Measurements from ENCODE around the gene RALGDS.

RALGDS gene

GRCh38 chr9:133120501-133121197 lies 391 bp downstream of the RALGDS start (continued):
- no peak for TF ChIP-seq ZNF639 (tag by site-specific recombination; IDR thresholded peaks at IDR 0.05)
- no peak for TF ChIP-seq ZNF175 (tag by site-specific recombination; IDR thresholded peaks at IDR 0.05)
- TF ChIP-seq ZNF121 (tag by site-specific recombination; IDR thresholded peaks at IDR 0.05), result no peak
- TF ChIP-seq BCL6B (tag by site-specific recombination; IDR thresholded peaks at IDR 0.05), result no peak
- no peak for TF ChIP-seq ZNF768 (tag by site-specific recombination; IDR thresholded peaks at IDR 0.05)
- TF ChIP-seq ZNF155 (tag by site-specific recombination; IDR thresholded peaks at IDR 0.05), result no peak
- TF ChIP-seq ZNF2 (tag by site-specific recombination; IDR thresholded peaks at IDR 0.05), result no peak
- no peak for TF ChIP-seq ZNF585B (tag by site-specific recombination; IDR thresholded peaks at IDR 0.05)
- peak; percentile 15; the same call in 1 of the 2 replicates for TF ChIP-seq KLF10 (tag by site-specific recombination; IDR thresholded peaks at IDR 0.05)
- TF ChIP-seq HIC1 (tag by site-specific recombination; IDR thresholded peaks at IDR 0.05), result no peak
- no peak for TF ChIP-seq CTCF (tag by site-specific recombination; IDR thresholded peaks at IDR 0.05)
- no peak for TF ChIP-seq ZNF560 (tag by site-specific recombination; IDR thresholded peaks at IDR 0.05; ENCODE audit: borderline replicate concordance)
- TF ChIP-seq IKZF3 (tag by site-specific recombination; IDR thresholded peaks at IDR 0.05), result no peak
- no peak for TF ChIP-seq ZNF433 (tag by site-specific recombination; IDR thresholded peaks at IDR 0.05; ENCODE audit: low read depth)
- TF ChIP-seq ZBTB11 (tag by site-specific recombination; conservative IDR thresholded peaks at IDR 0.05; ENCODE audit: low read depth), result no peak
- no peak for TF ChIP-seq ZNF621 (tag by site-specific recombination; IDR thresholded peaks at IDR 0.05)
- TF ChIP-seq ZNF623 (tag by site-specific recombination; IDR thresholded peaks at IDR 0.05), result no peak
- no peak for TF ChIP-seq ZNF23 (tag by site-specific recombination; IDR thresholded peaks at IDR 0.05; ENCODE audit: borderline replicate concordance)
- no peak for TF ChIP-seq ZNF701 (tag by site-specific recombination; IDR thresholded peaks at IDR 0.05)
- no peak for TF ChIP-seq ZNF248 (tag by site-specific recombination; IDR thresholded peaks at IDR 0.05)
- no peak for TF ChIP-seq ZNF629 (tag by site-specific recombination; IDR thresholded peaks at IDR 0.05)
- TF ChIP-seq ZNF169 (tag by site-specific recombination; IDR thresholded peaks at IDR 0.05), result no peak
- TF ChIP-seq ZNF26 (tag by site-specific recombination; IDR thresholded peaks at IDR 0.05), result no peak
- no peak for TF ChIP-seq ZNF350 (tag by site-specific recombination; IDR thresholded peaks at IDR 0.05)
- TF ChIP-seq ZBTB7A (tag by site-specific recombination; IDR thresholded peaks at IDR 0.05; ENCODE audit: low read depth), result no peak
- no peak for TF ChIP-seq ZNF514 (tag by site-specific recombination; IDR thresholded peaks at IDR 0.05)
- no peak for TF ChIP-seq ZBTB6 (tag by site-specific recombination; IDR thresholded peaks at IDR 0.05)
- 0 out of 2 replicates have a peak, but pooled peaks have one; percentile 30 for TF ChIP-seq ZNF561 (tag by site-specific recombination; IDR thresholded peaks at IDR 0.05; ENCODE audit: borderline replicate concordance)
